ENCODE results near the gene NRP1. TPM values are rescaled to one million over a fixed set of nuclear protein-coding genes. Genes with fewer than 3 reads are reported as not detected.
A peak's percentile ranks its signal among the peaks of the same experiment; 100 is the strongest.

Gene NRP1
- total RNA-seq, 1 experiment from 2014 or later = 31.7 TPM

DNA sequence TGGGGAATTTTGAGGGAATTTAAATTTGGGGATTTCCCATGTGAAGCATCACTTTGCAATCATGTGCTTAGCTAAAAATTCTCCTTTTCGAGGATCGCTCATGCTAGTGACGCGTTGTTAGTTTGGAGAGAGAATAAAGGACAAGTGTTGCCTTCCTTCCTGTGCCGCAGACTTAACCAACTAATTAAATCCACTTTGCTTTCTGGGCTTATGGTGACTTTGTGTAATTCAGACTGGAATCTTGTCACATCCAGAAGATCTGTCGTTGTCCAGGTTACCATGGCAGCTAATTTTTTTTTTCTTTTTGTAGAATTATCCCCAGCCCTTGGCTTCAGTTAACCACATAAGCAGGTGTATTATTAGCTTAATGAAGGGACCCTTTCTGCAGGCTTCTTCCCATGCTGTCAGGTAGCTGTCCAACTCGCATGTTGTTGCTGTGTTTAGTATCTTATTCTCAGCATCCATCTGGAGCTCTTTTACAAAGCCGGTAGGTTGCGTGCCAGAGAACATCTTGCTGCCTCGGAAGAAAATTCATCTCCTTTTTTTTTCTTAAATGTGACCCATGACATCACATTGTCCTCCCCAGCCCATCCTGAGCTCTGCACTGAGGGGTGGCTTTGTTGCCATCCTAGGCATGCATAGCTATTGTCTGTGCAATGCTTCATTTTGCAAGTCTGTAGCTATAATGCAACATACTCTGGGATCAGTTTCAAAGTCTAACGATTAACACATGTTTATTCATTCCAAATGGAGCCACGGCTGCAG, 47.2 kb upstream of the NRP1 start:
- Histone ChIP-seq H3K4me3 (ENCODE audit: low read depth, low read length, poor library complexity, severe bottlenecking) (no peak overlapping the region), H3K4me1 (ENCODE audit: insufficient read depth, low read length, poor library complexity, severe bottlenecking) (peaks cover 14% of the 10 kb centered on the region), H3K27me3 (replicated peaks; ENCODE audit: insufficient read depth, low read depth, low read length, poor library complexity) (no peaks in the 10 kb centered on the region), H3K9me3 (ENCODE audit: low read depth, low read length, poor library complexity, severe bottlenecking) (no peaks in the 10 kb centered on the region), H3K36me3 (ENCODE audit: insufficient read depth, low read length, poor library complexity, severe bottlenecking) (no peaks in the 10 kb centered on the region), H3K27ac (ENCODE audit: low read depth, low read length, poor library complexity, severe bottlenecking) (no peak overlapping the region)
- CTCF ChIA-PET = no interaction called here
- DNase-seq (ENCODE audit: low spot score) = no peak
- intact Hi-C loops (cut with micrococcal nuclease; ENCODE audit: unreplicated experiment) = no loop called here
- POLR2A ChIA-PET (ENCODE audit: low non-redundant PET) = interaction anchor here (0.6 to 0.7 kb wide), 2 partner anchors 80 to 1745 kb away, joined by 4 to 8 read pairs; no protein-coding TSS in a partner anchor
- TF ChIP-seq, protein P1, sequence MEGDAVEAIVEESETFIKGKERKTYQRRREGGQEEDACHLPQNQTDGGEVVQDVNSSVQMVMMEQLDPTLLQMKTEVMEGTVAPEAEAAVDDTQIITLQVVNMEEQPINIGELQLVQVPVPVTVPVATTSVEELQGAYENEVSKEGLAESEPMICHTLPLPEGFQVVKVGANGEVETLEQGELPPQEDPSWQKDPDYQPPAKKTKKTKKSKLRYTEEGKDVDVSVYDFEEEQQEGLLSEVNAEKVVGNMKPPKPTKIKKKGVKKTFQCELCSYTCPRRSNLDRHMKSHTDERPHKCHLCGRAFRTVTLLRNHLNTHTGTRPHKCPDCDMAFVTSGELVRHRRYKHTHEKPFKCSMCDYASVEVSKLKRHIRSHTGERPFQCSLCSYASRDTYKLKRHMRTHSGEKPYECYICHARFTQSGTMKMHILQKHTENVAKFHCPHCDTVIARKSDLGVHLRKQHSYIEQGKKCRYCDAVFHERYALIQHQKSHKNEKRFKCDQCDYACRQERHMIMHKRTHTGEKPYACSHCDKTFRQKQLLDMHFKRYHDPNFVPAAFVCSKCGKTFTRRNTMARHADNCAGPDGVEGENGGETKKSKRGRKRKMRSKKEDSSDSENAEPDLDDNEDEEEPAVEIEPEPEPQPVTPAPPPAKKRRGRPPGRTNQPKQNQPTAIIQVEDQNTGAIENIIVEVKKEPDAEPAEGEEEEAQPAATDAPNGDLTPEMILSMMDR (conservative IDR thresholded peaks at IDR 0.05; ENCODE audit: low read depth, low read length) = no peak
- TF ChIP-seq EZH2 (IDR thresholded peaks at IDR 0.05; ENCODE audit: borderline replicate concordance, low read depth, low read length, poor library complexity, severe bottlenecking) = no peak
- no TSS peak for BruUV-seq (replicated peaks)

DNA sequence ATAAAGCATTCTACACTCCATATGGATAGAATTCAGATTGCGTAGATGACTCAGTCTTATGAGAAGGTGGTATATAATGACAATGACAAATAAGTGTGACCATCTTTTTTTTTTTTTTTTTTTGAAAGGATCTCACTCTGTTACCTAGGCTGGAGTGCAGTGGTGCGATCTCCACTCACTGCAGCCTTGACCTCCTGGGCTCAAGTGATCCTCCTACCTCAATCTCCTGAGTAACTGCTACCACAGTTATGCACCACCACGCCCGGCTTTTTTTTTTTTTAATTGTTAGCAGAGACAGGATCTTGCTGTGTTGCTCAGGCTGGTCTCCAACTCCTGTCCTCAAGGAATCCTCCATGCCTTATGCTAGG, 43.2 kb upstream of the NRP1 start:
- intact Hi-C loops (cut with micrococcal nuclease; ENCODE audit: unreplicated experiment) = no loop called here
- no peaks in the 10 kb centered on the region for H3K9me3 ChIP-seq (ENCODE audit: low read depth, low read length, poor library complexity, severe bottlenecking)
- TF ChIP-seq, protein P1 (conservative IDR thresholded peaks at IDR 0.05; ENCODE audit: low read depth, low read length) = no peak
- no peak for TF ChIP-seq EZH2 (IDR thresholded peaks at IDR 0.05; ENCODE audit: borderline replicate concordance, low read depth, low read length, poor library complexity, severe bottlenecking)
- BruUV-seq (replicated peaks) = no TSS peak
- DNase-seq (ENCODE audit: low spot score) = no peak
- no peak overlapping the region for H3K4me3 ChIP-seq (ENCODE audit: low read depth, low read length, poor library complexity, severe bottlenecking)
- peaks cover 14% of the 10 kb centered on the region for H3K4me1 ChIP-seq (ENCODE audit: insufficient read depth, low read length, poor library complexity, severe bottlenecking)
- no peak overlapping the region for H3K27ac ChIP-seq (ENCODE audit: low read depth, low read length, poor library complexity, severe bottlenecking)
- no peaks in the 10 kb centered on the region for H3K27me3 ChIP-seq (replicated peaks; ENCODE audit: insufficient read depth, low read depth, low read length, poor library complexity)
- H3K36me3 ChIP-seq (ENCODE audit: insufficient read depth, low read length, poor library complexity, severe bottlenecking) = no peaks in the 10 kb centered on the region
- ChIA-PET CTCF (no interaction called here), POLR2A (ENCODE audit: low non-redundant PET) (no interaction called here)

DNA sequence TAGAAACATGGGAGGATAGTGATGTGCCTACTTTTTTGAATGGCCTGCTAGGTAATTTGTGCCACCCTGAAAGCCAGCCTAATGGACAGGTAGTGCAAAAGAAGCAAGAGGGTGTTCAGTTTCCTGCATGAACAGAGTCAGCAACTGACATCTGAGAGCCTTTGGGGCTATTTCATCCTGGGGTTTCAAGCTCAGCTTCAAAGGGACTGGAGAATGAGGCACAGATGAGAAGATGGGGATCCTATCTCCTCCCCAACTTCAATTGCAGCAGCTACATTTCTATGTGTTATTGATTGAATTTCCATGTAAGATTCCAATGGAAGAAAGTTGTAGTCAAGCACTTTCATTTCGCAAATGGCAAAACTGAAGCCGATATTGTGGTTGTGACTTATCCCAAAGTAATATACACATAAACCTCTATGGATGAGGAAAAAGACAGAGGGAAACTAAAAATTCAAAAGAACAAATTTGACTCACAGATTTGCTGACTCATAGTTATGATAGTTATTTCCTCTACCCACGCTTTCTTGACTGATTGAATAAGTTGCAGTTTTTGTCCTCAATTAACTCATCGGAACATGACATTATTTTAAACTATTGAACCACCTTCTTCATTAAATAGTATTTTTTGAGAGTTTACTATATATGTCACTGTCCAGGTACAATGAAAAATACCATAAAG, 42.6 kb upstream of the NRP1 start:
- Histone ChIP-seq H3K4me3 (ENCODE audit: low read depth, low read length, poor library complexity, severe bottlenecking) (no peak overlapping the region), H3K27me3 (replicated peaks; ENCODE audit: insufficient read depth, low read depth, low read length, poor library complexity) (no peaks in the 10 kb centered on the region), H3K36me3 (ENCODE audit: insufficient read depth, low read length, poor library complexity, severe bottlenecking) (no peaks in the 10 kb centered on the region), H3K9me3 (ENCODE audit: low read depth, low read length, poor library complexity, severe bottlenecking) (no peaks in the 10 kb centered on the region), H3K4me1 (ENCODE audit: insufficient read depth, low read length, poor library complexity, severe bottlenecking) (peaks cover 12% of the 10 kb centered on the region), H3K27ac (ENCODE audit: low read depth, low read length, poor library complexity, severe bottlenecking) (no peak overlapping the region)
- peak; percentile 24 for DNase-seq (ENCODE audit: low spot score)
- intact Hi-C loops (cut with micrococcal nuclease; ENCODE audit: unreplicated experiment) = no loop called here
- TF ChIP-seq, protein P1 (conservative IDR thresholded peaks at IDR 0.05; ENCODE audit: low read depth, low read length) = no peak
- TF ChIP-seq EZH2 (IDR thresholded peaks at IDR 0.05; ENCODE audit: borderline replicate concordance, low read depth, low read length, poor library complexity, severe bottlenecking) = no peak
- ChIA-PET POLR2A (ENCODE audit: low non-redundant PET) (no interaction called here), CTCF (no interaction called here)
- BruUV-seq (replicated peaks) = no TSS peak
